Right forelimb (tissue), 1 donor: ENCODE results near the gene BRD3.

ENCODE experiments used
- DNase-seq: peaks from one replicate; pipeline ENCODE4 v3.0.0-alpha.2; 2018

BRD3 gene

DNA sequence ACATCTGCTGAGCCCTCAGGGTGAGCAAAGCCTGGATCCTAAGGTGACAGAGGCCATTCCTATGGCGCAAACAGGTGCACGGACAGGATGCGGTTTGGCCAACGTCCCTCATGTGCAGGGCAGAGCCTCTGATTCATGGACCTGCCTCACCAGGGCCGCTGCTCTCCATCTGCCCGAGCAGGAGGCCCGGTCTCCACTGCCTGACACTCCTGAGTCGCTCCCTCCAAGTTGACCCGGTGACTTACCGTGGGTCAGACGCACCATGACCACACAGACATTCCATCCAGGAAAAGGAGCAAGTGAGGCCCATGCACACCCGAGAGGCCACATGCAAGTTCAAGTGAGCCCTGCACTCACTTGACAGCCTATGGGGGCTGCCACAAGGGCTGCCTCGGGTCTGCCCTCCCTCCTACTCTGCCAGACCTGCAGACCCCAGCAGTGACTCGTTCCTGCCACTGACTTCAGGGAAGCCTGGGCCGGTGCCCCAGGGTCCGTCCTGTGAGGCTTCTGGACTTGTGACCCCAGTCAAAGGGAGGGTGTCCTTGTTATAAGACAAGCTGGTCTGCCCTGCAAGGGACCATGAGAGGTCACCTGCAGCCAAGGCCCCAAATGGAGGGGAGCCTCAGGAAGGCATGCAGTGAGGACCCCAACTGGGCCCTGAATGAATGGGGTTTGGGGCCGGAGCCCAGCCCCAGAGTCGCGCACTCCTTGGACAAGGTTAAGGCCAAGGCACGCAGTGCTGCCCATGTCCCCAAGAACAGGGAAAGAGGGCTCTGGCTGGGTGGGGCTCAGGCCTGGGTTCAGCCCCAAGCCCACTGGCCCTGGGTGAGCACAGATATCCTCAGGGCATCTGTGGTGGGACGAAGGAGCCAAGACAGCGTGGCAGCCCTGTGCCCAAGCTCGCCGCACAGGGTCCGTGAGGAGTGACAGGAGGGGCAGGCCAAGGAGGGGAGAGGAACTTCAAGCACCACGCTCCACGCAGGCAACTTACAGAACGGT is 32.5 kb downstream of the BRD3 start:
- DNase-seq: no peak

- no peak for DNase-seq
These were observed 33.4 kb downstream of the BRD3 start for GRCh38 chr9:134034215-134035040.

DNA sequence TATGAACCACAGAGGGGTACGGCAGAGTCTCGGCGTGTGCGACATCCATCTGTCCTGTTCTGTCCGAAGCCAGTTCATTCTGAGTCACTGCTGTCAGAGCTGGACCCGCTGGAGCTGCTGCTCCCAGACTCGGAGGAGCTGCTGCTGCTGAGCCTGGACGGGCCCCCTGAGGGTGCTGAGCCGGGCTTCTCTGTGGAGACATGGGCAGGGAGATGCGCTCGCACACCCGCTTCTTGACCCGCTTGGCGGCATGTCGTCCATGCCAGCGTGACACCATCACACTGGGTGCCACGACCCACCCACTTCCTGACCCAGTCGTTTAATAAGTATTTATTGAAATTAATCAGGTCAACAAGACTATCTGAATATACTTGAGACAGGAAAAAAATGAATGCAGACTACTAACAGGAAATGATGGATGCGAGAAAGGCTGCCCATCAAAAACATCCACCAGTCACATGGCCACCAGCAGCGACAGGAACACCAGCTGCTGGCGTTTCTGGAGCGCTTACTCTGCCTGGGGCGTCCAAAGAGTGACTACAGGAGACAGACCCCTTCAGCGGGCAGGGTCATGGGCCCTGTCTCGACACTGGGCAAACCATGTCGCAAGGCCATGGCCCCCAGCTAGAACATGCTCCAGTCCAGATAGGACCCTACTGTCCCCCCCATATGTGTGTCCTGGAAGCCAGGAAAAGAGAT is 34.2 kb downstream of the BRD3 start:
- no peak for DNase-seq

DNA sequence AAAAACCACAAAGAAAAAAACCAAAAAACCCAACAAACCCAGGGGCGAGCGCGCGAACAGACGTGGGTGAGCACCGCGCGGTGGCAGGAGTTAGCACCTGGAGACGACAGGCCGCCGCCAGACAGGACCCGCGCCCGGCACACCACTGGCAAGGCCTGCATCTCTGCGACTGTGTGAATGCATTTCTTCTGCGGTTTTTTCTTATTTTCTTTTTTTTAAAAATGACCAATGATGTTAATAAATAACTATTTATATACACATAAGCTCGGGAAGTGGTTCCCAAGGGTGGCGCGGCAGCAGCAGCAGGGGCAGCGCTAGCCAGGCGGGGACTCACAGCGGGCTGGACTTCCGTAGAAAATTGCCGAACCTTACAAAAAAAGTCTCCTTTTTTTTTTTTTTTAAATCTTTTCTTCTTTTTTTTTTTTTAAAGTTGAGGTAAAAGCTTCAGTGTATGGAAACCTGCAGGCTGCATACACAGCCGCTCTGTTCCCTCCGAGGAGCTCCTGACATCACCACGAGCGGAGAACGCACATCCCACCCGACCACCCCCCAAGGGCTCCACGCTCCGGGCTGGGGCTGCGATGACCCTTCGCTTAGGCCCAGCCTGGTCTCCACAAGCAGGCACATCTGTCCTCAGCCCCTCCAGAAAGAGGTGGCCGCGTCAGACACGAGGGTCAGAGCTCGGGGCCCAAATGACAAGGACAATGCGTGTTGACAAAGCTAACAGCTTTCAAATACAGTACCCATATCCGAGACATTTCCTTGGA is 35.2 kb downstream of the BRD3 start:
- no peak for DNase-seq

- no peak for DNase-seq
These were observed 36.0 kb downstream of the BRD3 start for GRCh38 chr9:134031783-134032182.

GRCh38 chr9:134030821-134031470 is 36.9 kb downstream of the BRD3 start:
- DNase-seq: no peak

- no peak for DNase-seq
These were observed 38.3 kb downstream of the BRD3 start for GRCh38 chr9:134029248-134030226.

GRCh38 chr9:134028575-134029247 is 39.1 kb downstream of the BRD3 start:
- no peak for DNase-seq

DNA sequence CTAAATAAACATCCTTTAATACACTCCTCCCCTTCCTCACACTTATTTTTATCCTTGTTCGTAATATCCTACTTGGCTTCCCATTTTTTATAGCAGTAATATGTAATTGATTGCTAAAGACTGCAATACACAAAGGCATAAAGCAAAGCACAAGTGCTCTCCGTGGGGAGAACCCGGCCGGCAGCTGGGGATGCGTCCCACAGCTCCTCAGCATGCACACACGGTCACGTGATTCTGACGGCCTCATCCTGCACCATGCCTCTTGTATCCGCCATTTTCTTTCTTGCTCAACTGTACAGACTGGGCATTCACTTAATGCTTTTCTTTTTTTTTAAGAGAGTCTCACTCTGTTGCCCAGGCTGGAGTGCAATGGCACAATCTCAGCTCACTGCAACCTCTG is 39.8 kb downstream of the BRD3 start:
- no peak for DNase-seq

- DNase-seq: no peak
These were observed 40.3 kb downstream of the BRD3 start for GRCh38 chr9:134027561-134027960.

DNA sequence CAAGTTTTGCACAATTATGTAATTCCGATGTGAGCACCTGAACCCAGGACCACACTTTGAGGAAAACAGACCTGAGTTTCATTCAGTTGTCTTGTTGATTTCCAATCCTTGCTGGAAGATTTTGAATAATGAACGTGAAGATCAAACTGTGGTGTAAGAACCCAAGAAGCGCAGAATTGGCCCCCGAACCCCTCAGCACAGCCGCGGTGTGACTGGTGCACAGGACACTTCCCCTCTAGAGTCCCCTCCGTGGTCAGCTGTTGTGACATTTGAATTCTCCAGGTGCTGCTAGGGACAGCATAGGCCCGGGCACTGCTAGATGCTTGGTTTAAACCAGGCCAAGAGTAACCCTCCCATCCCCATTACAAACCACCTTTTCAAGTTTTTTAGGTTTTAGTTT is 40.8 kb downstream of the BRD3 start:
- no peak for DNase-seq

DNA sequence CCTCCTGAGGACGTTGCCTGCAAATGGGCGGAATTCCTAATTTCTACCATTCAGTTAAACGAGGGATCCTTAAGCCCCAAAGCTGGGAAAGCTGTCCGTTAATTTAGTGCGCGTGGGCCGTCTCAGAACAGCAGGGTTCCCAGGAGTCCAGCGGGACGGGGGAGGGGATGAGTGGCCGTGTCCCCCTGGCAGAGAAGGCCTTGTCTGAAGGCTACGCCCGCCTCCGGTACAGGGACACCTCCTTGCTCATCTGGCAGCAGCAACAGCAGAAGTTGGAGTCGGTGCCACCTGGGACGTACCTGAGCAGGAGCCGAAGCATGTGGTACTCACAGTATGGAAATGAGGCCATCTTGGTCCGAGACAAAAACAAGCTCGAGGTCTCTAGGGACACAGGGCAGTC is 41.2 kb downstream of the BRD3 start:
- DNase-seq: no peak

DNA sequence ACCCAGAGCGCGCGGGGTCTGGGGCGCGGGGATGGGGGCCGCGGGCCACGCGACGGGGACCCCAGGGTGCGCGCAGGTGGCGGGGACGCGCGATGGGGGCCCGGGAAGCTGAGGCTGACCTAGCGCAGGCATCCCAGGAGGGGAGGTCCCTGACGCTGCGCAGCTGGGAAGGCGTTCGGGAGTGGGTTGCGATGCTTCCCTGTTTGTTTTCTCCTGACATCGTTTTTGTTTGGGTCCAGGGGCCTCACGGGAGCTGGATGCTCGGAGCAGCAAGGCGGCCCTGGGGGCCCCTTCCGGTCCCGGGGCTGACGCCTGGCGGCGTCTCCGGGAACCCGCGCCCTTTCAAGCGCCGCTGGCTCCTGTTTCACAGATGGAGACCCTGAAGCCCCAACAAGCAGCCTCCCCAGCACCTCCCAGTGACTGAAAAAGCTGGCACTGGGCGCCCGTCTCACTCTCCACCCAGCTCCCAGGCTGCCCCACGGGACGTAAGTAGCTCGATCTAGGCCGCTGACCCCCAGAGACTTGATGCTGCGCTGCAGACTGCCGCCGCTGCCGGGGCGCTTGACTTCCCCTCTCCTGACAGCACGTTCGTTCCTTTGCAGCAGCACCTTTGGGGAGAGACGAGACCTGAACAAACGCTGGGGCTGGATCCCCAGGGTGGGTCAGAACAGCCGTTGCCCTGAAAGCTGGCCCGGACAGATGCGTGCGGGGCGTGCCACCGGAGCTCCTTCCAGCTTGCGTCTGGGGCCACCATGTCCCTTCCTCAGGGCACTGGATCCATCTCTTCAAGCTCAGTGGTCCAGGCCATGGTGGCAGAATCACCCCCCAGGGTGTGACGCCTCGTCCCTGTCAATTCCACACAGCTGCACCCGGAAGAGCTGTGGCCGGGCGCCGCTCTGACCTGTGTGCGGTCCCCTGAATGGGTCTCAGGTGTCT is 42.0 kb downstream of the BRD3 start:
- DNase-seq: peak; percentile 54

- peak; percentile 99 for DNase-seq
These were observed 42.8 kb downstream of the BRD3 start, which contains the start of gene BRD3OS for GRCh38 chr9:134024828-134025605. Gene BRD3OS (plus strand): TSS chr9:134025481. CDS start chr9:134026748, 1,267 bp downstream.

GRCh38 chr9:134024214-134024792 is 43.5 kb downstream of the BRD3 start:
- no peak for DNase-seq

- DNase-seq: no peak
These were observed 52.9 kb downstream of the BRD3 start for GRCh38 chr9:134014946-134015345.

GRCh38 chr9:134011401-134011800 is 56.4 kb downstream of the BRD3 start:
- DNase-seq: no peak
